HEK293 (cell line): ENCODE data around the gene IL17F.

Source experiments
- CTCF ChIP-seq: fragments of 450-650 bp; formaldehyde crosslinking; IDR thresholded peaks from 2 replicates; pipeline ENCODE4 v1.5.1; 2016; ENCODE audit warnings: missing biosample characterization, missing genetic modification characterization
- KLF1 ChIP-seq: fragments of 450-650 bp; formaldehyde crosslinking; IDR thresholded peaks from 2 replicates; pipeline ENCODE4 v1.5.1; 2016; ENCODE audit warnings: missing biosample characterization, missing genetic modification characterization
- MYNN ChIP-seq: fragments of 450-650 bp; formaldehyde crosslinking; IDR thresholded peaks from 2 replicates; pipeline ENCODE4 v1.5.1; 2016; ENCODE audit warnings: missing biosample characterization, missing genetic modification characterization, borderline replicate concordance
- REST ChIP-seq: fragments of 450-650 bp; formaldehyde crosslinking; IDR thresholded peaks from 2 replicates; pipeline ENCODE4 v1.5.1; 2016; ENCODE audit warnings: missing biosample characterization, missing genetic modification characterization
- ZNF211 ChIP-seq: fragments of 450-650 bp; formaldehyde crosslinking; IDR thresholded peaks from 2 replicates; pipeline ENCODE4 v1.5.1; 2016; ENCODE audit warnings: low read depth, missing biosample characterization, missing genetic modification characterization
- ZNF292 ChIP-seq: fragments of 450-650 bp; formaldehyde crosslinking; IDR thresholded peaks from 2 replicates; pipeline ENCODE4 v1.5.1; 2016; ENCODE audit warnings: low read depth, missing biosample characterization, missing genetic modification characterization, borderline replicate concordance
- ZNF510 ChIP-seq: fragments of 450-650 bp; formaldehyde crosslinking; IDR thresholded peaks from 2 replicates; pipeline ENCODE4 v1.5.1; 2018; ENCODE audit warnings: mild to moderate bottlenecking, missing genetic modification characterization, missing biosample characterization; ENCODE audit not compliant: insufficient replicate concordance

GRCh38 chr6:52241819-52242218 lies 2.5 kb downstream of the IL17F start:
- no peak for TF ChIP-seq MYNN (tag by site-specific recombination)
- no peak for TF ChIP-seq CTCF
- TF ChIP-seq ZNF510 (tag by site-specific recombination): no peak
- TF ChIP-seq REST: no peak
- TF ChIP-seq KLF1 (tag by site-specific recombination): no peak
- no peak for TF ChIP-seq ZNF292 (tag by site-specific recombination)
- TF ChIP-seq ZNF211 (tag by site-specific recombination): no peak
